OCI-LY7 (cell line): ENCODE results near the gene CERS1. TPM values are rescaled to one million over a fixed set of nuclear protein-coding genes. Genes with fewer than 3 reads are reported as not detected.

Experiments
- BruUV-seq: library from RNA; stranded (reverse); fragments of 400-500 nt; replicated peaks from 2 replicates; lab custom pipeline; 2021; lab: Mats Ljungman, UMichigan
- CTCF ChIA-PET: fragments of 300-600 bp; sonication (Branson Sonifier 250); formaldehyde crosslinking; loops from one replicate; lab custom pipeline; 2022; ENCODE audit warnings: antibody characterized with exemption; ENCODE audit not compliant: unreplicated experiment; lab: Charles Lee
- POLR2A ChIA-PET: fragments of 300-600 bp; sonication (Branson Sonifier 250); formaldehyde crosslinking; loops from one replicate; lab custom pipeline; 2022; ENCODE audit warnings: antibody characterized with exemption; lab: Charles Lee
- DNase-seq: peaks from one replicate; pipeline ENCODE4 v3.0.0-alpha.2; 2015; ENCODE audit warnings: low spot score
- H2AFZ ChIP-seq: fragments of 200-600 bp; sonication (generic), shearing (Covaris generic); 2 replicates; pipeline ENCODE4 v1.6.1; 2014; ENCODE audit warnings: mild to moderate bottlenecking, antibody characterized with exemption, low read length, moderate library complexity
- H3K27ac ChIP-seq: fragments of 200-600 bp; sonication (generic); 2 replicates; pipeline ENCODE4 v1.5.1; 2014; ENCODE audit warnings: mixed run types, low read depth, mild to moderate bottlenecking, moderate library complexity, low read length, inconsistent platforms; ENCODE audit not compliant: poor library complexity, severe bottlenecking
- H3K36me3 ChIP-seq: fragments of 200-600 bp; sonication (generic); 2 replicates; pipeline ENCODE4 v1.6.1; 2014; ENCODE audit warnings: mild to moderate bottlenecking, antibody characterized with exemption, low read length, moderate library complexity, mixed read lengths; ENCODE audit not compliant: insufficient read depth
- H3K4me1 ChIP-seq: fragments of 200-600 bp; sonication (generic); 2 replicates; pipeline ENCODE4 v1.5.1; 2014; ENCODE audit warnings: mild to moderate bottlenecking, low read length; ENCODE audit not compliant: insufficient read depth, poor library complexity, severe bottlenecking
- H3K4me2 ChIP-seq: fragments of 200-600 bp; sonication (generic); 2 replicates; pipeline ENCODE4 v1.6.1; 2014; ENCODE audit warnings: mild to moderate bottlenecking, low read length
- H3K4me3 ChIP-seq: fragments of 200-600 bp; sonication (generic); 2 replicates; pipeline ENCODE4 v1.5.1; 2014; ENCODE audit warnings: mild to moderate bottlenecking, low read depth, low read length; ENCODE audit not compliant: poor library complexity, severe bottlenecking
- H3K79me2 ChIP-seq: fragments of 200-600 bp; sonication (generic); 2 replicates; pipeline ENCODE4 v1.6.1; 2016; ENCODE audit warnings: low read depth, mild to moderate bottlenecking, low read length, moderate library complexity, mixed read lengths; ENCODE audit not compliant: insufficient read depth
- H3K9me2 ChIP-seq: fragments of 200-600 bp; sonication (generic); 2 replicates; pipeline ENCODE4 v1.6.1; 2016; ENCODE audit warnings: mild to moderate bottlenecking, low read length, mixed read lengths; ENCODE audit not compliant: insufficient read depth
- H3K9me3 ChIP-seq: fragments of 200-600 bp; sonication (generic); 2 replicates; pipeline ENCODE4 v1.6.1; 2014; ENCODE audit warnings: mild to moderate bottlenecking, mixed run types, low read length, mixed read lengths
- H4K20me1 ChIP-seq: fragments of 200-600 bp; sonication (generic); 2 replicates; pipeline ENCODE4 v1.6.1; 2014; ENCODE audit warnings: mild to moderate bottlenecking, antibody characterized with exemption, low read length, moderate library complexity, mixed read lengths; ENCODE audit not compliant: insufficient read depth
- EZH2phosphoT487 ChIP-seq: fragments of 200-600 bp; sonication (generic); IDR thresholded peaks from 2 replicates; pipeline ENCODE4 v1.6.1; 2018; ENCODE audit warnings: low read depth, borderline replicate concordance, mild to moderate bottlenecking, mixed run types, antibody characterized with exemption, low read length, moderate library complexity, mixed read lengths
- intact Hi-C: fragments of 100-400 bp; cut with micrococcal nuclease; formaldehyde crosslinking; loops from one replicate; pipeline ENCODE4 v1.10.0; 2022; ENCODE audit not compliant: unreplicated experiment
- total RNA-seq, 2 experiments: library from RNA; depleted of rRNA in 1 of 2; stranded (reverse); fragments of >200 nt in 1 of 2; shearing (Covaris generic) in 1 of 2; gene quantifications; 2 replicates each; pipeline ENCODE4 v1.2.3, GENCODE V29; 2014 to 2022
- TF ChIP-seq, protein P1 (sequence below): fragments of 200-600 bp; sonication (generic); conservative IDR thresholded peaks from 2 replicates; pipeline ENCODE4 v1.5.1; 2014; ENCODE audit warnings: mild to moderate bottlenecking, antibody characterized with exemption, low read length, moderate library complexity, mixed read lengths

The CERS1 gene
- total RNA-seq, 2 experiments from 2014 or later = 0.09 TPM; not detected in 1

DNA sequence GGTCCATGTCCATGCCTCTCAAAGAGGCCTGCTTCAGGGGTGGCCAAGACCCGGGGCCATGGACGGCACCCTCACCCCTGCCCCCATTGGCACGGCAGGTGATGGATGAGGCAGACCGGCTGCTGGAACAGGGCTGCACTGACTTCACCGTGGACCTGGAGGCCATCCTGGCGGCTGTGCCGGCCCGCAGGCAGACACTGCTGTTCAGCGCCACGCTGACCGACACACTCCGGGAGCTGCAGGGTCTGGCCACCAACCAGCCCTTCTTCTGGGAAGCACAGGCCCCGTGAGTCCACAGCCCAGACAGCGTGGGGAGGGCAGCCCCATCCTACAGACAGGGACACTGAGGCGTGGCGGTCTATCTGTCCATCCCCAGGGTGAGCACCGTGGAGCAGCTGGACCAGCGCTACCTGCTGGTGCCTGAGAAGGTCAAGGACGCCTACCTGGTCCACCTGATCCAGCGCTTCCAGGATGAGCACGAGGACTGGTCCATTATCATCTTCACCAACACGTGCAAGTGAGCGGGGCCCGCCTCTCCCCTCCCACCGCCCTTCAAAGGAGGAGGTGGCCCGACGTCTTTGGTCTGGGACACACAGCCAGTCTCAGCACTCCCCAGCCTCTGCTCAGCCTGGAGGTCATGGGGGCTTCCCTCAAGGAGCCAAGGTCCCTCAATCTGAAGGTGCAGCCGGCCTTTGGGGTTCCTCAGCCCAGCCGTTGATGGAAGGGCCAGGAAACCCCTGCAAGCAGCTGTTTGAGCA, 26.4 kb upstream of the CERS1 start:
- POLR2A ChIA-PET = no interaction called here
- Histone ChIP-seq H3K36me3 (peaks cover 58% of the 10 kb centered on the region), H3K4me2 (no peak overlapping the region), H3K79me2 (peaks cover 34% of the 10 kb centered on the region), H2AFZ (no peak overlapping the region), H3K4me1 (peaks cover 12% of the 10 kb centered on the region), H4K20me1 (peaks cover 5% of the 10 kb centered on the region; the same call in 1 of the 2 replicates), H3K9me2 (no peaks in the 10 kb centered on the region), H3K9me3 (no peaks in the 10 kb centered on the region), H3K27ac (no peak overlapping the region), H3K4me3 (no peak overlapping the region)
- TF ChIP-seq, protein P1, sequence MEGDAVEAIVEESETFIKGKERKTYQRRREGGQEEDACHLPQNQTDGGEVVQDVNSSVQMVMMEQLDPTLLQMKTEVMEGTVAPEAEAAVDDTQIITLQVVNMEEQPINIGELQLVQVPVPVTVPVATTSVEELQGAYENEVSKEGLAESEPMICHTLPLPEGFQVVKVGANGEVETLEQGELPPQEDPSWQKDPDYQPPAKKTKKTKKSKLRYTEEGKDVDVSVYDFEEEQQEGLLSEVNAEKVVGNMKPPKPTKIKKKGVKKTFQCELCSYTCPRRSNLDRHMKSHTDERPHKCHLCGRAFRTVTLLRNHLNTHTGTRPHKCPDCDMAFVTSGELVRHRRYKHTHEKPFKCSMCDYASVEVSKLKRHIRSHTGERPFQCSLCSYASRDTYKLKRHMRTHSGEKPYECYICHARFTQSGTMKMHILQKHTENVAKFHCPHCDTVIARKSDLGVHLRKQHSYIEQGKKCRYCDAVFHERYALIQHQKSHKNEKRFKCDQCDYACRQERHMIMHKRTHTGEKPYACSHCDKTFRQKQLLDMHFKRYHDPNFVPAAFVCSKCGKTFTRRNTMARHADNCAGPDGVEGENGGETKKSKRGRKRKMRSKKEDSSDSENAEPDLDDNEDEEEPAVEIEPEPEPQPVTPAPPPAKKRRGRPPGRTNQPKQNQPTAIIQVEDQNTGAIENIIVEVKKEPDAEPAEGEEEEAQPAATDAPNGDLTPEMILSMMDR = no peak
- TF ChIP-seq EZH2phosphoT487 = no peak
- intact Hi-C loops = no loop called here
- CTCF ChIA-PET = no interaction called here
- BruUV-seq = no TSS peak
- no peak for DNase-seq

- CTCF ChIA-PET = no interaction called here
- no peak overlapping the region for H3K27ac ChIP-seq
- DNase-seq = no peak
- H3K4me3 ChIP-seq = no peak overlapping the region
- peaks cover 14% of the 10 kb centered on the region for H3K4me1 ChIP-seq
- peaks cover 5% of the 10 kb centered on the region; the same call in 1 of the 2 replicates for H4K20me1 ChIP-seq
- intact Hi-C loops = no loop called here
- peaks cover 54% of the 10 kb centered on the region for H3K36me3 ChIP-seq
- H3K4me2 ChIP-seq = no peak overlapping the region
- TF ChIP-seq EZH2phosphoT487 = no peak
- TF ChIP-seq, protein P1 = no peak
- POLR2A ChIA-PET = interaction anchor here (0.6 kb wide), 1 partner anchor 269 kb away, joined by 4 read pairs; no protein-coding TSS in a partner anchor
- BruUV-seq = no TSS peak
- peaks cover 42% of the 10 kb centered on the region for H3K79me2 ChIP-seq
- H3K9me3 ChIP-seq = no peaks in the 10 kb centered on the region
- H2AFZ ChIP-seq = no peak overlapping the region
- H3K9me2 ChIP-seq = no peaks in the 10 kb centered on the region
Measured at GRCh38 chr19:18921593-18921992, 25.6 kb upstream of the CERS1 start.

GRCh38 chr19:18920400-18920799, 24.4 kb upstream of the CERS1 start:
- no TSS peak for BruUV-seq
- H4K20me1 ChIP-seq = peaks cover 5% of the 10 kb centered on the region; the same call in 1 of the 2 replicates
- peak overlapping the region; percentile 94 for H3K4me2 ChIP-seq
- TF ChIP-seq EZH2phosphoT487 = no peak
- TF ChIP-seq, protein P1 = no peak
- no peaks in the 10 kb centered on the region for H3K9me3 ChIP-seq
- H3K27ac ChIP-seq = no peak overlapping the region
- peak overlapping the region; percentile 96 for H3K4me3 ChIP-seq
- H2AFZ ChIP-seq = no peak overlapping the region
- ChIA-PET POLR2A (no interaction called here), CTCF (no interaction called here)
- intact Hi-C loops = no loop called here
- peaks cover 14% of the 10 kb centered on the region for H3K4me1 ChIP-seq
- no peaks in the 10 kb centered on the region for H3K9me2 ChIP-seq
- H3K79me2 ChIP-seq = peaks cover 48% of the 10 kb centered on the region
- H3K36me3 ChIP-seq = peaks cover 53% of the 10 kb centered on the region
- no peak for DNase-seq
